Ovary (tissue), 9 donors: ENCODE measurements around the gene TMEM150B. TPM values are rescaled to one million over a fixed set of nuclear protein-coding genes. Genes with fewer than 3 reads are reported as not detected.

Experiments
- DNase-seq, 5 donors: peaks; one replicate each; pipeline ENCODE4 v3.0.0-alpha.2; 2019 to 2020
- H3K27ac ChIP-seq, 2 donors: fragments of 200-600 bp; one replicate each; pipeline versions ENCODE4 v1.5.1 to v1.8.0; 2019 to 2022
- H3K27me3 ChIP-seq: fragments of 200-600 bp; one replicate; pipeline ENCODE4 v1.8.0; 2022
- H3K36me3 ChIP-seq: fragments of 200-600 bp; sonication (generic); one replicate; pipeline ENCODE4 v1.5.1; 2019
- H3K4me1 ChIP-seq: one replicate; pipeline ENCODE4 v1.8.1; 2013; ENCODE audit warnings: mild to moderate bottlenecking, moderate library complexity; ENCODE audit not compliant: insufficient read depth
- H3K4me3 ChIP-seq: fragments of 200-600 bp; sonication (generic); one replicate; pipeline ENCODE4 v1.5.1; 2017
- H3K9me3 ChIP-seq, 2 donors: fragments of 200-600 bp in 1 of 2; sonication (generic) in 1 of 2; one replicate each; pipeline versions ENCODE4 v1.5.1 to v1.8.1; 2013 to 2019; ENCODE audit warnings: mild to moderate bottlenecking in 1 of 2, moderate library complexity in 1 of 2
- EP300 ChIP-seq: sonication (generic); formaldehyde crosslinking; IDR thresholded peaks from one replicate; pipeline ENCODE4 v1.6.1; 2017; ENCODE audit warnings: antibody characterized with exemption
- POLR2A ChIP-seq: fragments of 450-650 bp; IDR thresholded peaks from one replicate; pipeline ENCODE4 v1.6.1; 2017; ENCODE audit warnings: antibody characterized with exemption, mild to moderate bottlenecking, moderate library complexity
- WGBS, 3 donors: extraction: QIAGEN DNeasy Blood & Tissue Kit in 1 of 3; methylation state at CpG; one replicate each; pipeline versions ENCODE4 v1.1.5 to v1.1.7; 2013 to 2017; 5-methylcytosine and 5-hydroxymethylcytosine counted together
- intact Hi-C, 4 donors: fragments of 100-400 bp; cut with DNase I; formaldehyde crosslinking; loops; one replicate each; pipeline versions ENCODE4 v1.11.0 to v1.15.1; 2022 to 2023
- polyA plus RNA-seq, 2 donors: library from polyadenylated mRNA; stranded (reverse); fragments of 200-250 nt in 1 of 2; fragments of 350-450 nt in 1 of 2; fragmentation: Illumina TruSeq in 1 of 2; extraction: RNeasy Lipid Tissue Mini Kit (QIAGEN cat#74804) in 1 of 2; gene quantifications; one replicate each; pipeline ENCODE4 v1.2.3, GENCODE V29; 2013 to 2014
- total RNA-seq, 7 donors: library from RNA; depleted of rRNA in 2 of 7; stranded (reverse); fragments of >200 nt in 2 of 7; fragmentation: NEBNext Ultra II Directional in 3 of 7; extraction: Animal tissue kit (Norgen Biotek cat#: 25700) in 3 of 7; gene quantifications; one replicate each; pipeline versions ENCODE4 v1.1.0 to v1.2.4, GENCODE V29; 2016 to 2023
- TF ChIP-seq, protein P1 (sequence below), 3 donors: fragments of 450-650 bp in 2 of 3; fragments of 200-600 bp in 1 of 3; IDR thresholded peaks; one replicate each; pipeline versions ENCODE4 v1.5.1 to v1.8.0; 2016 to 2022; ENCODE audit warnings: antibody characterized with exemption in 3 of 3, mild to moderate bottlenecking in 1 of 3
- donor health status: DM: no; HTN: no; CAD: no; lungs with moderate emphysema.
- donor health status: DM: no; HTN: no; CAD: no.
- donor health status: Bipolar disorder and iron deficiency.
- donor health status: DM: yes; HTN: yes; CAD: no.
- donor health status: DM: no; HTN: no; CAD: no.
- donor health status: DM: yes; HTN: yes; CAD: no.

The TMEM150B gene
- total and polyA plus RNA-seq, 9 donors = 0.36 to 3.9 (median 0.76) TPM

DNA sequence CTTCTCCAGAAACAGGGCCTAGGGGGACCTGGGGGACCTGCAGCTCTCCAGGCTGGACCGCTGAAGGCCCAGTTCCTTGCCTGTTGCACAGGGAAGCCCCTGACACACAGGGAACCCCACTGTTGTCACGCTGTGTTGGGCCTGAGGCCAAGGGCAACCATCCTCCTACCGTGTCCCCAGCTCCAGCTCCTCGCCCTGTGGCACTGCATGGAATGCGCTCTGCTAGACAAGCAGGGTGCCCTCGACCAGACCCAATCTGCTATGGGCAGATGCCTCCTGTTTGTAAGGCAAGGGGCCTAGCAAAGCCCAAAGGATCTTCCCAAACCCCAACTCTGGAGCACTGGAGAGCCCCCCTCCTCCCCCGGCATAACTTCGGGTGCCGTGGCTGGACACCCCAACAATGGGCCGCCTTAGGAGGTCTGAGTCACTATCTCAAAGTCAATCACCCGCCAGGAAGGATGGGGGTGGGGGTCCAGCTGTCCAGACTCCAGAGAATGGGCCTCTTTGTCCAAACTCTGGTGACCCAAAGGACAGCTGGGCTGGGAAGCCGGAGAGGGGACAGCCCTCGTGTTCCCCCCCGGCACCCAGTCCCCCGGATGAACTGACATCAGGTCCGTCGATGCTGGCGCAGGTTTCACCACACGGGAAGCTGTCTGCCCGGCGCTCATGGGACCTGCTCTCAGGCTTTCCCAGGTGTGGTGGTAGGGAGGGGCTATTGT, 37.6 kb downstream of the TMEM150B start:
- no peak for DNase-seq
- WGBS, 3 donors = 90 to 94% (median 92%) methylated on average over 19 to 21 of the region's 21 CpGs
- intact Hi-C loops = loop anchor here in 3 of 4 donors (5.0 to 10.0 kb wide), 4 partner anchors 87 to 217 kb away; partner anchors contain the start of genes IL11 (in 1 of the 3), RPL28 (in 1 of the 3) and TMEM190 (in 1 of the 3)

DNA sequence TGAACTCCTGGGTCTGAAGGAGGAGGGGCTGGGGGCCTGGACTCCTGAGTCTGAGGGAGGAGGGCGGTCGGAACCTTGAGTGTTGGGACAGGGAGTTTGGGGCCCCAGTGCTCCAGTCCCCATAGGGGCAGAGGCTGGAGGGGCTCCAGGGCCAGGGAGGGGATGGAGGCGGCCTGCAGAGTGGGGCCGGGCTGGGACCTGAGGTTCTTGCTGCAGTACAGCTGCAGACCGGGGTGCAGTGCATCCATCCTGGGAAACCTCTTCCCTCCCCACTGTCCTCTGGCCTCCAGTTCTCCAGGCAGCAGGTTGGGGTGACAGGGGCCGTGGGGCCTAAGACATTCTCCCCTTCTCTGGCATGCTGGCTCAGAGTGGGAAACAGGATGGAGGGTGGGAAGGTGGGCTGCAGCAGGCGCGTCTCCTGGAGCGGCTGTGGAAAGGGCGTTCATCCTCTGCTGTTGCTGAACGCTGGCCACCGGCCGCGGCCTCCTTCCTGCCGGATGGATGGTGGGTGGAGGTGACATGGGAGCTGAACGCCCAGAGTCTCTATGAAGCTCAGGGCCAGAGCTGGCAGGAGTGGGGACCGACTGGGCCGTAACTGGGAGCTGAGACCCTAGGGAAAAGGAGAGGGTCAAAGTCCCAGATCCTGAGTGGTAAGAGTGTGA, 39.8 kb downstream of the TMEM150B start:
- Histone ChIP-seq H3K36me3 (no peaks in the 10 kb centered on the region), H3K27me3 (no peaks in the 10 kb centered on the region), H3K4me3 (no peak overlapping the region), H3K27ac (no peak overlapping the region), H3K4me1 (peaks cover 2% of the 10 kb centered on the region), H3K9me3 (no peaks in the 10 kb centered on the region)
- 30 to 37% (median 33%) methylated on average over 18 of the region's 18 CpGs for WGBS, 3 donors
- DNase-seq = no peak
- TF ChIP-seq, protein P1, sequence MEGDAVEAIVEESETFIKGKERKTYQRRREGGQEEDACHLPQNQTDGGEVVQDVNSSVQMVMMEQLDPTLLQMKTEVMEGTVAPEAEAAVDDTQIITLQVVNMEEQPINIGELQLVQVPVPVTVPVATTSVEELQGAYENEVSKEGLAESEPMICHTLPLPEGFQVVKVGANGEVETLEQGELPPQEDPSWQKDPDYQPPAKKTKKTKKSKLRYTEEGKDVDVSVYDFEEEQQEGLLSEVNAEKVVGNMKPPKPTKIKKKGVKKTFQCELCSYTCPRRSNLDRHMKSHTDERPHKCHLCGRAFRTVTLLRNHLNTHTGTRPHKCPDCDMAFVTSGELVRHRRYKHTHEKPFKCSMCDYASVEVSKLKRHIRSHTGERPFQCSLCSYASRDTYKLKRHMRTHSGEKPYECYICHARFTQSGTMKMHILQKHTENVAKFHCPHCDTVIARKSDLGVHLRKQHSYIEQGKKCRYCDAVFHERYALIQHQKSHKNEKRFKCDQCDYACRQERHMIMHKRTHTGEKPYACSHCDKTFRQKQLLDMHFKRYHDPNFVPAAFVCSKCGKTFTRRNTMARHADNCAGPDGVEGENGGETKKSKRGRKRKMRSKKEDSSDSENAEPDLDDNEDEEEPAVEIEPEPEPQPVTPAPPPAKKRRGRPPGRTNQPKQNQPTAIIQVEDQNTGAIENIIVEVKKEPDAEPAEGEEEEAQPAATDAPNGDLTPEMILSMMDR (IDR thresholded peaks at IDR 0.05) = no peak
- TF ChIP-seq EP300 = no peak
- TF ChIP-seq POLR2A = no peak
- intact Hi-C loops = loop anchor here in 3 of 4 donors (5.0 to 10.0 kb wide), 4 partner anchors 89 to 219 kb away; partner anchors contain the start of genes IL11 (in 1 of the 3), RPL28 (in 1 of the 3) and TMEM190 (in 1 of the 3)

More for the DNA sequence above, 37.6 kb downstream of the TMEM150B start:
- H3K27me3 ChIP-seq = no peaks in the 10 kb centered on the region
- no peaks in the 10 kb centered on the region for H3K36me3 ChIP-seq
- no peaks in the 10 kb centered on the region for H3K9me3 ChIP-seq
- TF ChIP-seq POLR2A = no peak
- no peak for TF ChIP-seq EP300
- TF ChIP-seq, protein P1 (IDR thresholded peaks at IDR 0.05) = no peak
- no peak overlapping the region for H3K27ac ChIP-seq
- peaks cover 2% of the 10 kb centered on the region for H3K4me1 ChIP-seq
- no peak overlapping the region for H3K4me3 ChIP-seq

DNA sequence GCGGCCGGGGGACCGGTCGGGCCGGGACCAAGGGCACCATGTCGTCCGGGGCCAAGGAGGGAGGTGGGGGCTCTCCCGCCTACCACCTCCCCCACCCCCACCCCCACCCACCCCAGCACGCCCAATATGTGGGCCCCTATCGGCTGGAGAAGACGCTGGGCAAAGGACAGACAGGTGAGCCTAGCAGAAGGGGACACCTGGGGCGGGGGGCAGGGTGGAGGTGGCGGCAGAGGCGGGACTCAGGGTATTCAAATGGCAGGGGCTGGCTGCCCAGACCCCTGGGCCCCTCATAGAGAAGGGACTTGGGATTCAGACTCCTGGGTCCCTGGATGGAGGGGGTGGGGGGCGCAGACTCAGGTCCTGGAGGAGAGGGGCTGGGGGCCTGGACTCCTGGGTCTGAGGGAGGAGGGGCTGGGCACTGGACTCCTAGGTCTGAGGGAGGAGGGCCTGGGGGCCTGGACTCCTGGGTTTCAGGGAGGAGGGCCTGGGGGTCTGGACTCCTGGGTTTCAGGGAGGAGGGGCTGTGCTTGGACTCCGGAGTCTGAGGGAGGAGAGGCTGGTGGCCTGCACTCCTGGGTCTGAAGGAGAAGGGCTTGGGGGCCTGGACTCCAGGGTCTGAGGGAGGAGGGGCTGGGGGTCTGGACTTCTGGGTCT, 40.6 kb downstream of the TMEM150B start:
- no peaks in the 10 kb centered on the region for H3K36me3 ChIP-seq
- no peaks in the 10 kb centered on the region for H3K9me3 ChIP-seq
- WGBS, 3 donors = 9 to 19% (median 11%) methylated on average over 5 to 16 of the region's 16 CpGs
- peaks cover 2% of the 10 kb centered on the region for H3K4me1 ChIP-seq
- H3K27me3 ChIP-seq = no peaks in the 10 kb centered on the region
- intact Hi-C loops = loop anchor here in 3 of 4 donors (5.0 to 10.0 kb wide), 4 partner anchors 90 to 220 kb away; partner anchors contain the start of genes IL11 (in 1 of the 3), RPL28 (in 1 of the 3) and TMEM190 (in 1 of the 3)
- peak overlapping the region; percentile 45 for H3K4me3 ChIP-seq
- TF ChIP-seq EP300 (no peak), POLR2A (no peak)
- TF ChIP-seq, protein P1 (IDR thresholded peaks at IDR 0.05) = no peak
- H3K27ac ChIP-seq = peak overlapping the region in 1 of 2 donors; percentile 91
- no peak for DNase-seq
